Effector memory CD8-positive, alpha-beta T cell (primary cell): ENCODE measurements around the gene EXT2.

Experiments
- ATAC-seq: fragments of 150-1000 bp; cut with Tn5 transposase; replicated peaks from 2 replicates; pipeline ENCODE4 v1.10.0; 2021; ENCODE audit warnings: mild to moderate bottlenecking, moderate library complexity
- DNase-seq, 3 experiments: peaks; one replicate each; pipeline ENCODE4 v3.0.0; 2021
- H3K27ac Mint-ChIP-seq, 2 donors: one replicate each; pipeline ENCODE4 v1.8.0; 2022; ENCODE audit warnings: mild to moderate bottlenecking in 2 of 2, mixed read lengths in 2 of 2, moderate library complexity in 2 of 2
- H3K27me3 Mint-ChIP-seq, 2 donors: one replicate each; pipeline ENCODE4 v1.8.0; 2022; ENCODE audit warnings: mixed read lengths in 2 of 2
- H3K36me3 Mint-ChIP-seq: one replicate; pipeline ENCODE4 v1.8.0; 2022; ENCODE audit warnings: mild to moderate bottlenecking, moderate library complexity, mixed read lengths; ENCODE audit not compliant: insufficient read depth
- H3K4me1 Mint-ChIP-seq, 2 donors: one replicate each; pipeline ENCODE4 v1.8.0; 2022; ENCODE audit warnings: low read depth in 2 of 2, mixed read lengths in 2 of 2
- H3K4me3 Mint-ChIP-seq, 2 donors: one replicate each; pipeline ENCODE4 v1.8.0; 2022; ENCODE audit warnings: mild to moderate bottlenecking in 2 of 2, mixed read lengths in 2 of 2, moderate library complexity in 2 of 2
- H3K9me3 Mint-ChIP-seq, 2 donors: one replicate each; pipeline ENCODE4 v1.8.0; 2022; ENCODE audit warnings: mixed read lengths in 2 of 2

The EXT2 gene

DNA sequence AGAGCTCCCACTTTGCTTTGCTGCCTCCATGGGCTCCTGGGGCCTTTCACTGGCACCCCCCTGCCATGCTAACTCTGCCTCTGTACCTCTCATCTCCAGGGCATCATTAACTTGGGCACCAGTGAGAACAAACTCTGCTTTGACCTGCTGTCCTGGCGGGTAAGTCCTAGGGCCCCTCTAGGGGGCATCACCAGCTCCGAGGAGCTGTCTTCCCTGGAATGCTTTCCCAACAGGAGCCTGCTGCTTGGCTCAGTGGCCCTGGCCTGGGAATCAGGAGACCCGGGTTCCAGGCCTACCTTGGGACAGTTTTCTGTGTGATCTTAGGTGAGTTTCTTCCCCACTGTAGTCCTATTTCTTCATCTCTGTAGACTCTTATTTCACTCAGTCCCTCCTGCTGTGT lies 24.3 kb upstream of the EXT2 start:
- H3K27ac Mint-ChIP-seq: no peak overlapping the region
- no peak for ATAC-seq
- no peaks in the 10 kb centered on the region for H3K27me3 Mint-ChIP-seq

DNA sequence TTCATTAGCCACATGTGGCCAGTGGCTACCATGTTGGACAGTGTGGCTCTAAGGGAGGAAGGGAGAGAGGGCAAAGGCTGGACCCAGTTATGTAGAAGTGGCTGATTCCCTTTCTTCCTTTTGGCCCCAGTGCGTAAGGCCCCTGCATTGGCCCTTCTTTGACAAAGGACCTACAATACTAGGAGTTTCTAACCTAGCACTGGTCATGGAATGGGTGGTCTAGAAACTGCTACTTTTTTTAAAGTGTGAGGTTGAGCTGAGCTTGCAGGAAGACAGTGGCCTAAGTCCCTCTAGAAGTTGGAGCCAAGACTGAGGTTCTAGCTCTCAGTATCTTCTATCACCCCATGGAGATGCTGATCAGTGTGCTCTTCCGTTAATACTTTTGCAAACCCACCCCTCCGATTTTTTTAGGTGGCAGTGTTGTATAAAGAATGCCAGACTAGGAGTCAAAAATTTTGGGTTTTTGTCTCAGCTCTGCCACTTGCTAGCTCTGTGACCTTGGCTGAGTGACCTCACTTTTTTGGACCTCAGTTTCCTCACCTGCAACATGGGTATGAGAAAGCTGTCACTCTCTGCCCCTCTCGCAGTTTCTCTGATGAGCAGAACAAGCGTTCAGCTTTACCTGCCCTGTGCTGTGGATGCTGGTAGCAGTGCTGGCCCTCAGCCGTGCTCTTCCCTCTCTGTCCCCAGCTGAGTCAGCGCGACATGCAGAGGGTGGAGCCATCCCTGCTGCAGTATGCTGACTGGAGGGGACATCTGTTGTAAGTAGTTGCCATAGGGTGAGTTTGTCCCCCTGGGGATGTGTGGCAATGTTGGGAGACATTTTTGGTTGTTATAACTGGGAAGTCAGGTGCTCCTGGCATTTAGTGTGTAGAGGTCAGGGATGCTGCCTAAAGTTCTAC lies 22.5 kb upstream of the EXT2 start:
- no peak for DNase-seq
- no peak for ATAC-seq
- Mint-ChIP-seq H3K27ac (no peak overlapping the region), H3K36me3 (peaks cover 10% of the 10 kb centered on the region), H3K9me3 (no peaks in the 10 kb centered on the region), H3K4me3 (no peak overlapping the region), H3K4me1 (peaks cover 0 to 9% of the 10 kb centered on the region in 2 donors), H3K27me3 (no peaks in the 10 kb centered on the region)

More for the DNA sequence above, 24.3 kb upstream of the EXT2 start:
- Mint-ChIP-seq H3K9me3 (no peaks in the 10 kb centered on the region), H3K4me3 (no peak overlapping the region), H3K4me1 (peaks cover 8 to 22% of the 10 kb centered on the region in 2 donors), H3K36me3 (peaks cover 15% of the 10 kb centered on the region)
- DNase-seq: no peak

DNA sequence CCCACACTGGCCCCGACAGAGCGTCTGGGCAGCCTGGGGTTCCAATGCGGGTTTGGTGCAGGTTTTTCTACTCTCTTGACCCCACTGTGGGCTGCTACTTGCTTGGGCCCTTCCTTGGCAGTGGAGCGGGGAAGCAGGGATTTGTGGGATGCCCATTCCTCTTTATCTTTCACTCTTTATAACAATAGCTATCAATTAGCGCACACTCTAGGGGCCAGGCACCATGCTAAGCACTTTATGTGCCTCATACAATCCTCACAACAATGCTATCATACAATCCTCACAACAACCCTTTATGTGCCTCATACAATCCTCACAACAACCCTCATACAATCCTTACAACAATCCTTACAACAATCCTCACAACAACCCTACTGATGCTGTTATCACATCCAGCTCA lies 16.7 kb upstream of the EXT2 start:
- H3K27ac Mint-ChIP-seq: no peak overlapping the region

DNA sequence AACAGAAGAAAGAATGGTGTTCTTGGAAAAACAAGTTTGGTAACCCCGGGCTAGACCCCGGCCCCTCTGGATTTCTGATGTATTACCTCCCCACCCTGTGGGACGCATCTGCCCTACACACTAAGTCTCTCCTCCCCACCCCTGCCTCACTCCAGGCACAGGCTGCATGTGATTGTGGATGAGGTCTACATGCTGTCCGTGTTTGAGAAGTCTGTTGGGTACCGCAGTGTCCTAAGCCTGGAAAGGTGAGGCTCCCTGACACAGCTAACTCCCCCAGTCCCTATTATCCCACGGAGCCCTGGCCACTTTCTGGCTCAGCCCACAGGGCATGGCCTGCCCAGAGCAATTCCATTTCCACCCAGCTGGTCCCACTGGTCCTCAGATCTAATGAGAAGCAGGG lies 16.1 kb upstream of the EXT2 start:
- DNase-seq (no peak), ATAC-seq (no peak)
- H3K36me3 Mint-ChIP-seq: peaks cover 7% of the 10 kb centered on the region
- H3K27me3 Mint-ChIP-seq: no peaks in the 10 kb centered on the region
- no peaks in the 10 kb centered on the region for H3K9me3 Mint-ChIP-seq
- peaks cover 0 to 1% of the 10 kb centered on the region in 2 donors for H3K4me1 Mint-ChIP-seq
- no peak overlapping the region for H3K4me3 Mint-ChIP-seq
- H3K27ac Mint-ChIP-seq: no peak overlapping the region

More for the DNA sequence above, 16.7 kb upstream of the EXT2 start:
- no peaks in the 10 kb centered on the region for H3K9me3 Mint-ChIP-seq
- no peak for DNase-seq
- H3K36me3 Mint-ChIP-seq: peaks cover 7% of the 10 kb centered on the region
- no peaks in the 10 kb centered on the region for H3K27me3 Mint-ChIP-seq
- H3K4me1 Mint-ChIP-seq: peaks cover 0 to 1% of the 10 kb centered on the region in 2 donors
- ATAC-seq: no peak
- H3K4me3 Mint-ChIP-seq: no peak overlapping the region

DNA sequence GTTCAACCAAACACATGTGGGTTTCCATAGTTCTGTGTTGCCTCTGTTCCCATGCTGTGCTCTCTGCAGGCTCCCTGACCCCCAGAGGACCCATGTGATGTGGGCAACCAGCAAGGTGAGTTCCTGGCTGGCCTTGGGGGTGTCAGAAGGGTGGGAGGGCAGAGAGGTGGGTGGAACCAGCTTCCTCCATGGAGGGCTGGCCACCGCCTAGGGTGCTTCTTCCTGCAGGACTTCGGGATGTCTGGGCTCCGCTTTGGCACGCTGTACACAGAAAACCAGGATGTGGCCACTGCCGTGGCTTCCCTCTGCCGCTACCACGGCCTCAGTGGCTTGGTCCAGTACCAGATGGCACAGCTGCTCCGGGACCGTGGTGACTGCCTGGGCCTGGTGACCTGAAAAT lies 14.5 kb upstream of the EXT2 start:
- H3K9me3 Mint-ChIP-seq: peaks cover 0 to 6% of the 10 kb centered on the region in 2 donors
- DNase-seq (no peak), ATAC-seq (no peak)
- no peaks in the 10 kb centered on the region for H3K27me3 Mint-ChIP-seq
- no peak overlapping the region for H3K4me3 Mint-ChIP-seq
- H3K4me1 Mint-ChIP-seq: peaks cover 0 to 1% of the 10 kb centered on the region in 2 donors
- H3K36me3 Mint-ChIP-seq: peaks cover 3% of the 10 kb centered on the region
- no peak overlapping the region for H3K27ac Mint-ChIP-seq

DNA sequence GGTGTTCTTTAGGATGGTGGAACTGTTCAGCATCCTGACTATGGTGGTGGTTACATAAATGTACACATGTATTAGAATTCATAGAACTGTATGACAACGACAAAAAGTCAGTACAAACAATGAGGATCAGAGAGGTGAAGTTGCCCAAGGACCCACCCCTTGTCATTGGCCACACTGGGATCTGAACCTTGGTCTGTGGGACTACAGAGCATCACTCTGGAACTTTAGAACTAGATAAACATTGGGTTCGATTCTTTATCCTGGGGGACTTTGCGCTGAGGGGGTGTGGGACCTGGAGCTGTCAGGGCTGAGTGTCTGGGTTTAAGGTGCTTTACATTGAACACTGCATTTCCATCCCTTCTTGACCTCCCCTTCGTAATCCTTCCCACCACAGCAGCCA lies 12.8 kb upstream of the EXT2 start:
- no peak overlapping the region for H3K4me3 Mint-ChIP-seq
- peaks cover 0 to 6% of the 10 kb centered on the region in 2 donors for H3K9me3 Mint-ChIP-seq
- no peak overlapping the region for H3K27ac Mint-ChIP-seq
- H3K36me3 Mint-ChIP-seq: peaks cover 3% of the 10 kb centered on the region
- no peak for ATAC-seq
- DNase-seq: no peak
- H3K27me3 Mint-ChIP-seq: no peaks in the 10 kb centered on the region
- no peaks in the 10 kb centered on the region for H3K4me1 Mint-ChIP-seq

DNA sequence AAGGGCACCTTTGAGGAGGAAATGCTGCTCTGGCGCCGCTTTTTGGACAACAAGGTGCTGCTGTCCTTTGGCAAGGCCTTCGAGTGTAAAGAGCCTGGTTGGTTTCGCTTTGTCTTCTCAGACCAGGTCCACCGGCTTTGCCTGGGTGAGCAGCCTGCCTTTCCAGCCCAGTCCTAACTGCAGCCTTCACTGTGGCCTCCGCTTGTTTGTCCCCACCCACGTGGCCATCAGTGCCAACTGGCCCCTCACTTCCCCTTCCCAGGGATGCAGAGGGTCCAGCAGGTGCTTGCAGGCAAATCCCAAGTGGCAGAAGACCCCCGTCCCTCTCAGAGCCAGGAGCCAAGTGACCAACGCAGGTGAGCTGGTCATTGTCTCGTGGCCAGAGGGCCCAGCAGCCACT lies 12.0 kb upstream of the EXT2 start:
- H3K27me3 Mint-ChIP-seq: no peaks in the 10 kb centered on the region
- DNase-seq (no peak), ATAC-seq (no peak)
- no peak overlapping the region for H3K4me3 Mint-ChIP-seq
- H3K27ac Mint-ChIP-seq: no peak overlapping the region
- H3K36me3 Mint-ChIP-seq: peaks cover 3% of the 10 kb centered on the region
- no peaks in the 10 kb centered on the region for H3K4me1 Mint-ChIP-seq
- H3K9me3 Mint-ChIP-seq: peaks cover 0 to 6% of the 10 kb centered on the region in 2 donors

DNA sequence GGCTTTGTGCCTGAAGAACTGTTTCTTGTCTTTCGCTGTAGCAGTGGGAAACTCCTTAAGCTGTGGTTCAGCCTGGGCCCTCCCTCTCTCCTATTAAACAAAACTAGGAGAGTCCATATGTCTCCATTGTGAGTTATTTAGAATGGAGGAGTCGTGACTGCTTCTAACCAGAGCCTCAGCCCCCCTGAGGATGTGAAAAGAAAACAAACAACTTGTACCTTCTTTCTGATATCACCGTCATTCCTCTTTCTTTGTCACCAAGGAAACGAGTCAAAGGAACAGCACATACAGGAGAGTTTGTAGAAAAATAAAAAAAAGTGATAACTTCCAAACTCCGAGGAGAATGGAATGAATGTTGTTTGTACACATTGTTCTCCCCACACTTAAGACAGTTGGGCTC lies 11.6 kb upstream of the EXT2 start:
- no peaks in the 10 kb centered on the region for H3K27me3 Mint-ChIP-seq
- H3K36me3 Mint-ChIP-seq: peaks cover 3% of the 10 kb centered on the region
- ATAC-seq (no peak), DNase-seq (no peak)
- no peak overlapping the region for H3K4me3 Mint-ChIP-seq
- no peak overlapping the region for H3K27ac Mint-ChIP-seq
- H3K4me1 Mint-ChIP-seq: no peaks in the 10 kb centered on the region
- H3K9me3 Mint-ChIP-seq: peaks cover 0 to 6% of the 10 kb centered on the region in 2 donors

DNA sequence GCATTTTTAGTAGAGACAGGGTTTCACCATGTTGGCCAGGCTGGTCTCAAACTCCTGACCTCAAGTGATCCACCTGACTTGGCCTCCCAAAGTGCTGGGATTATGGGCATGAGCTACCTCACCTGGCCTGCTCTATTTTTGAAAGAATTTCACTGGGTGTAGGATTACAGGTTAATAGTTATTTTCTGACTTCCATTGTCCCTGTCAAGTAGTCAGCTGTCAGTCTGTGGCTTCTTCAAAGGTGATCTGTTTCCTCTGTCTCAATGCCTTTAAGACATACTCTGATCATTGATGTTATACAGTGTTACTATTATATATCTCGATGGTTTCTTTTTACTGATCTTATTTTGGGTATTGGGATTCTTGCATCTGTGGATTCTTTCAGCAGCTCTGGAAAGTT lies 10.1 kb upstream of the EXT2 start:
- H3K36me3 Mint-ChIP-seq: peaks cover 3% of the 10 kb centered on the region
- ATAC-seq: no peak
- H3K27me3 Mint-ChIP-seq: no peaks in the 10 kb centered on the region
- H3K9me3 Mint-ChIP-seq: peaks cover 0 to 6% of the 10 kb centered on the region in 2 donors
- no peak overlapping the region for H3K4me3 Mint-ChIP-seq
- DNase-seq: no peak
- no peak overlapping the region for H3K27ac Mint-ChIP-seq
- no peaks in the 10 kb centered on the region for H3K4me1 Mint-ChIP-seq

DNA sequence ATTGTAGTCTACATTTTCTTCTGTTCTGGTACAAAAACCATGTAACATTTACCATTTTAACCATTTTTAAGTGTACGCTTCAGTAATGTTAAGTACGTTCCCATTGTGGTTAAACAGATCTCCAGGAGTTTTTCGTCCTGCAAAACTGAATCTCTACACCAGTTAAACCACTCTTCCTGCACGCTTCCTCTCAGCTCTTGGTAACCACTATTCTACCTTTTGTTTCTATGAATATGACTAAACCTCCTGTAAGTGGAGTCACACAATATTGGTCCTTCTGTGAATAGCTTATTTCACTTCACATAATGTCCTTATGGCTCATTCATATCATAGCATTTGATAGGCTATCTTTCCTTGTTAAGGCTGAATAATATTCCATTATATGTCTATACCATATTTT lies 7.1 kb upstream of the EXT2 start:
- Mint-ChIP-seq H3K4me3 (no peak overlapping the region), H3K27ac (no peak overlapping the region), H3K27me3 (no peaks in the 10 kb centered on the region), H3K36me3 (peaks cover 3% of the 10 kb centered on the region), H3K9me3 (peaks cover 0 to 6% of the 10 kb centered on the region in 2 donors), H3K4me1 (no peaks in the 10 kb centered on the region)
- ATAC-seq (no peak), DNase-seq (no peak)

DNA sequence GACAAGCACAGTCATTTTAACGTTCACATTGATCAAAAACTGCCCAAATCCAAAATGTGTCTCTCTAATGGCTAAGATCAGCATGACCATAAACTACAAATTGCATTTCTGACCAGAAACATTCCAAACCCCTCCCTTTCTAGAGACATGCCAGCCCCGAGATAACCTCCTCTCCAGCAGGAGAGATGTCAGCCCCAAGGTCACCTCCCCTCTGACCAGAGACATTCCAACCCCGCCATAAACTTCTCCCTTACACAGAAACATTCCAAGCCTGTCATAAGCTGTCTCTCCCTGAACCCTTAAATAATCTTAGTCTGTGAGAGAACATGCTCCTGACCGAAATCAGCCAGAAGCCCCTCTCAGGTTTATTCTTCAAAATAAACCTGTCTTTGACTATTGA lies 6.6 kb upstream of the EXT2 start:
- H3K27me3 Mint-ChIP-seq: no peaks in the 10 kb centered on the region
- H3K4me1 Mint-ChIP-seq: no peaks in the 10 kb centered on the region
- peaks cover 0 to 6% of the 10 kb centered on the region in 2 donors for H3K9me3 Mint-ChIP-seq
- peaks cover 3% of the 10 kb centered on the region for H3K36me3 Mint-ChIP-seq
- H3K4me3 Mint-ChIP-seq: no peak overlapping the region
- DNase-seq (no peak), ATAC-seq (no peak)
- no peak overlapping the region for H3K27ac Mint-ChIP-seq

DNA sequence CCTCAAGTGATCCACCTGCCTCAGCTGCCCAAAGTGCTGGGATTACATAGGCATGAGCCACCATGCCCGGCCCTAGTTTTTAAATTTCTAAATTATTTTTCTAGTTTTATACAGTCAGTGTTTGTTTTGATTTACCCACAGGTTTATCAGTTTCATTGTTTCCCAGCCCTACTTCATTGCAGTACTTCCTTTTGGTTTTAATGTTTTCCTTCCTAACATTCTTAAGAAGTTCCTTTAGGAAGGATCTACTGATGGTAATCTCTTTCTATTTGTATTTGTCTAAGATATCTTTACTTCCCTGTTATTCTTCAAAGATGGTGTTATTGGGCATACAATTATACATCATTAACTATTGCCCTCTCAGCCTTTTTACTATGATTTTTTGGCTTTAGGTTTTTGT lies 4.9 kb upstream of the EXT2 start:
- Mint-ChIP-seq H3K4me3 (no peak overlapping the region), H3K9me3 (peaks cover 0 to 4% of the 10 kb centered on the region in 2 donors), H3K4me1 (peaks cover 11% of the 10 kb centered on the region in 2 donors), H3K27me3 (no peaks in the 10 kb centered on the region), H3K27ac (no peak overlapping the region), H3K36me3 (no peaks in the 10 kb centered on the region)
- DNase-seq: no peak
- no peak for ATAC-seq

DNA sequence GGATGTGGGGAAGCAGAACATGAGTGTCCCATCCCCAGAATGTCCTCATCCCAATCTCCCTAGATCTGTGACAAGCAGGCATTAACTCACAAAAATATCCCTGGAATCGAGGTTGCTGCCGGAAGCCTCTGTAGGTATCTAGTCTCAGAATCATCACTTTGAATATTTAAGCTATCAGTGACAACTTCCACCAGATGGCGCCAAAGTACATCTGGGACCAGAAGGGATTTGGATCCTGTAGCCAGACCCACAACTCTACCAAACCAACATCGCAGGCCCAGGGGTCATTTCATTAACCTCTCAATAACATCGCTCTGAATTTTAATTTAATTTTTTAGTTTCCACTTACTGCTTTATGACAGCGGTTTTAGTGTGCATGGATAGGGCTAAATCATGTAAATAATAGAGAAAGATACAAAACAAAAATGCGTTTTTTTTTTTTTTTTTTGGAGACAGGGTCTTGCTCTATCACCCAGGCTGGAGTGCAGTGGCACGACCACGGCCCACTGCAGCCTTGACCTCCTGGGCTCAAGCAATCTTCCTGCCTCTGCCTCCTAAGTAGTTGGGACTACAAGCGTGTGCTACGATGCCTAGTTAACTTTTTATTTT lies 1.1 kb upstream of the EXT2 start:
- Mint-ChIP-seq H3K4me3 (peak overlapping the region; percentile 47 to 58), H3K27me3 (no peaks in the 10 kb centered on the region)
- peak; percentile 52 for ATAC-seq

More for the DNA sequence above, 1.1 kb upstream of the EXT2 start:
- Mint-ChIP-seq H3K27ac (no peak overlapping the region), H3K4me1 (peaks cover 22 to 24% of the 10 kb centered on the region in 2 donors), H3K9me3 (no peaks in the 10 kb centered on the region), H3K36me3 (no peaks in the 10 kb centered on the region)
- peak; percentile 74 to 79 (median 75) for DNase-seq
